OCI-LY3 (cell line): ENCODE measurements around the gene MAP3K2.

Experiments used
- H2AFZ ChIP-seq: fragments of 200-600, 300-600 bp; shearing (Covaris generic); 2 replicates; pipeline ENCODE4 v1.6.0; 2014; ENCODE audit warnings: antibody characterized with exemption, low read depth, low read length
- H3K27ac ChIP-seq: fragments of 200-600, 300-600 bp; sonication (generic); 2 replicates; pipeline ENCODE4 v1.5.1; 2014; ENCODE audit warnings: mild to moderate bottlenecking, low read length, moderate library complexity, mixed read lengths
- H3K27me3 ChIP-seq: fragments of 200-600, 300-600 bp; sonication (generic); 2 replicates; pipeline ENCODE4 v1.6.1; 2014; ENCODE audit warnings: low read depth, low read length, mixed read lengths
- H3K36me3 ChIP-seq: fragments of 200-600, 300-600 bp; sonication (generic); replicated peaks from 2 replicates; pipeline ENCODE3; 2014; ENCODE audit warnings: low read depth, low read length, mixed read lengths
- H3K4me1 ChIP-seq: fragments of 300-600, 200-600 bp; sonication (generic); 2 replicates; pipeline ENCODE4 v1.6.1; 2014; ENCODE audit warnings: low read length, mixed read lengths
- H3K4me2 ChIP-seq: fragments of 200-600, 300-600 bp; sonication (generic); 2 replicates; pipeline ENCODE4 v1.6.1; 2014; ENCODE audit warnings: low read length, mixed read lengths
- H3K4me3 ChIP-seq: fragments of 300-600, 200-600 bp; sonication (generic); 2 replicates; pipeline ENCODE4 v1.5.1; 2014; ENCODE audit warnings: antibody characterized with exemption, mild to moderate bottlenecking, low read length, moderate library complexity
- H3K79me2 ChIP-seq: fragments of 300-600, 200-600 bp; shearing (Covaris generic); 2 replicates; pipeline ENCODE4 v1.6.1; 2014; ENCODE audit warnings: mild to moderate bottlenecking, low read length, mixed read lengths
- H3K9ac ChIP-seq: fragments of 300-600, 200-600 bp; shearing (Covaris generic); 2 replicates; pipeline ENCODE4 v1.6.0; 2014; ENCODE audit warnings: mild to moderate bottlenecking, low read length, moderate library complexity
- H3K9me3 ChIP-seq: fragments of 200-600, 300-600 bp; shearing (Covaris generic); 2 replicates; pipeline ENCODE4 v1.6.1; 2014; ENCODE audit warnings: low read length, mixed read lengths; ENCODE audit not compliant: insufficient read depth
- H4K20me1 ChIP-seq: fragments of 200-600, 300-600 bp; sonication (generic); 2 replicates; pipeline ENCODE4 v1.6.1; 2016; ENCODE audit warnings: low read length, mixed read lengths; ENCODE audit not compliant: insufficient read depth
- EZH2phosphoT487 ChIP-seq: fragments of 200-600 bp; shearing (Covaris generic); IDR thresholded peaks from 2 replicates; pipeline ENCODE4 v1.6.1; 2018; ENCODE audit warnings: antibody characterized with exemption, mixed run types, low read depth
- TF ChIP-seq, protein P1 (sequence below): fragments of 200-600, 300-600 bp; sonication (generic); IDR thresholded peaks from 2 replicates; pipeline ENCODE4 v1.5.1; 2014; ENCODE audit warnings: antibody characterized with exemption, low read length, low read depth

Gene MAP3K2

DNA sequence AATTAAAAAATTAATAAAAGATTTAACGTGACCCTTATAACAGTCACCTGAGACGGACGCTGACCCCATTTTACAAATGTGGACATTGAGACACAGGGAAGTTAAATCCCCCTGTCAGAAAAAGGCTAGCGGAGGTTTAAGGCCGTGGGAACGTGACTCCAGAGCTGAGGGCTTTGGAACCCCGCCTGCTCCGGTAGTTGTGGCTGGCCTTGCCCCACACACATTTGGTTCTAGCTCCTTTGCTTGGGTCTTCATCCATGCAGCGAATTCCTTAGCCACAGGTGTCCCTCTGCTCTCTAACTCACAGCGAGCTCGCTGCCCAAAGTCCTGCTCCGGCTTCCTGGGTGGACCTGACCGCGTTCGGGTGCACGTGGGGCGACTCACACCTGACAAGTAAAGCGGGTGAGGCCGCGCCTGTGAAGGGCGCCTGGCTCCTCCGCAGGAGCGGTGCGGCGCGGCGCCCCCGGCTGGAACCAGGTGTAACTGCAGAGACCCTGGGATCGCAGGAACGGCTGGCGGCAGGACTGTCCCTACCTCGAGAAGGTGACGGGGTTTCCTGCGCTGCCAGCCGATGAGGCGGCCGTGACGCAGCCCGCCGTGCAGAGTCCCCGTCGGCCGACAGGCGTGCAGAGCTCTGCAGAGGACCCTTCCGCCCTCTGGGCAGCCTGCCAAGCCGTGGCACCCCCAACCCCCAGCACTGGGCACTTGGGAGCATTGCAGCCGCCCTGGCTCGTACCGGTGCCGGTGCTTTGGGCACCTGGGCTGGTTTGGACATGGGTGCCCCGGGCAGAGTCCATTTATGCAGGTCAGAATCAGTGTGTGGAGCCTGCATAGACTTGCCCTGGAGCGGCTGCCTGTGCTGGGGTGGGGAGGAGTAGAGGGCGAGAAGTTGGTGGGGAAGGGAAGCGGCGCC lies 28.1 kb upstream of the MAP3K2 start:
- Histone ChIP-seq H3K27ac (no peak overlapping the region), H3K4me3 (peak overlapping the region; percentile 78), H2AFZ (peak overlapping the region; percentile 59), H3K4me1 (peaks cover 26% of the 10 kb centered on the region), H3K9ac (peak overlapping the region; percentile 30), H4K20me1 (no peaks in the 10 kb centered on the region), H3K36me3 (no peaks in the 10 kb centered on the region), H3K4me2 (peak overlapping the region; percentile 90), H3K79me2 (no peaks in the 10 kb centered on the region), H3K9me3 (no peaks in the 10 kb centered on the region), H3K27me3 (peaks cover 33% of the 10 kb centered on the region)
- TF ChIP-seq EZH2phosphoT487, result no peak
- TF ChIP-seq, protein P1, sequence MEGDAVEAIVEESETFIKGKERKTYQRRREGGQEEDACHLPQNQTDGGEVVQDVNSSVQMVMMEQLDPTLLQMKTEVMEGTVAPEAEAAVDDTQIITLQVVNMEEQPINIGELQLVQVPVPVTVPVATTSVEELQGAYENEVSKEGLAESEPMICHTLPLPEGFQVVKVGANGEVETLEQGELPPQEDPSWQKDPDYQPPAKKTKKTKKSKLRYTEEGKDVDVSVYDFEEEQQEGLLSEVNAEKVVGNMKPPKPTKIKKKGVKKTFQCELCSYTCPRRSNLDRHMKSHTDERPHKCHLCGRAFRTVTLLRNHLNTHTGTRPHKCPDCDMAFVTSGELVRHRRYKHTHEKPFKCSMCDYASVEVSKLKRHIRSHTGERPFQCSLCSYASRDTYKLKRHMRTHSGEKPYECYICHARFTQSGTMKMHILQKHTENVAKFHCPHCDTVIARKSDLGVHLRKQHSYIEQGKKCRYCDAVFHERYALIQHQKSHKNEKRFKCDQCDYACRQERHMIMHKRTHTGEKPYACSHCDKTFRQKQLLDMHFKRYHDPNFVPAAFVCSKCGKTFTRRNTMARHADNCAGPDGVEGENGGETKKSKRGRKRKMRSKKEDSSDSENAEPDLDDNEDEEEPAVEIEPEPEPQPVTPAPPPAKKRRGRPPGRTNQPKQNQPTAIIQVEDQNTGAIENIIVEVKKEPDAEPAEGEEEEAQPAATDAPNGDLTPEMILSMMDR, result peak; percentile 69

DNA sequence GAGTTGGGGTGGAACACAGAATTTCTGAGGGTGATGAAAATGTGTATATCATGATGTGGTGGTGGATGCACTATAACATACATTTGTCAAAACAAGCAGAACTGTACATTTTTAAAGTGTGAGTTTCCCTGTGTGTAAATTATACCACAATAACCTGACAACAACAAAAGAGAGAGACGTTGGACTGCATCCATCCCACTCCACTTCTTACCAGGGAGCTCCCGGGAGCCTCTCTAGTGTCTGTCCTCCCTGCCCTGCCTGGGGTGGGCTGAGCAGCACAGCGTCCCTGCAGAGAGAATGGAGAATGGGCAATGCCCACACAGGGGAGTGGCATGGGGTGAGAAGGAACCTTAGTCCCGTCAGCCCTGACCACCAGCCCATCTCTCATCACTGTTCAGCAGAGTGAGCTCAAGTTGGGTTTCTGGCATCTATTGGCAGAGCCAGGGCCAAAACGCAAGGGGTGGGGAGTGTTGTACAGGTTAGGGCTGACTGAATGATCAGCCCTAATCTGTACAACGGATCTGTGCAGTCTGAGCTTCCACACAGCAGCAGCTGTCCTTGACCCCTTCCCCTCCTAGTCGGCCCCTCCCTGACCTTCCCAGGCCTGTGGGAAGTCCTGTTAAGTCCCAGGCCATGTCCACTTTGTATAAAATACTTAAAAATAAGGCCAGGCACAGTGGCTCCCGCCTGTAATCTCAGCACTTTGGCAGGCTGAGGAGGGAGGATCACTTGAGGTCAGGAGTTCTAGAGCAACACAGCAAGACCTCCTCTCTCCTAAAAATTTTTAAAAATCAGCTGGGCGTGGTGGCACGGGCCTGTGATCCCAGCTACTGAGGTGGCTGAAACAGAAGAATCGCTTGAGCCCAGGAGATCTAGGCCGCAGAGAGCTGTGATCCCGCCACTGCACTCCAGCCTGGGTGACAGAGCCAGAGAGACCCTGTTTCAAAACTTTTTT lies 27.1 kb upstream of the MAP3K2 start:
- H3K4me3 ChIP-seq, result no peak overlapping the region
- no peak overlapping the region for H3K4me2 ChIP-seq
- peaks cover 33% of the 10 kb centered on the region for H3K27me3 ChIP-seq
- no peaks in the 10 kb centered on the region for H3K9me3 ChIP-seq
- no peak overlapping the region for H3K27ac ChIP-seq
- TF ChIP-seq, protein P1, result no peak
- no peak for TF ChIP-seq EZH2phosphoT487
- no peaks in the 10 kb centered on the region for H3K36me3 ChIP-seq
- no peak overlapping the region for H2AFZ ChIP-seq
- no peaks in the 10 kb centered on the region for H3K79me2 ChIP-seq
- H3K4me1 ChIP-seq, result peaks cover 34% of the 10 kb centered on the region
- H4K20me1 ChIP-seq, result no peaks in the 10 kb centered on the region
- H3K9ac ChIP-seq, result no peak overlapping the region

DNA sequence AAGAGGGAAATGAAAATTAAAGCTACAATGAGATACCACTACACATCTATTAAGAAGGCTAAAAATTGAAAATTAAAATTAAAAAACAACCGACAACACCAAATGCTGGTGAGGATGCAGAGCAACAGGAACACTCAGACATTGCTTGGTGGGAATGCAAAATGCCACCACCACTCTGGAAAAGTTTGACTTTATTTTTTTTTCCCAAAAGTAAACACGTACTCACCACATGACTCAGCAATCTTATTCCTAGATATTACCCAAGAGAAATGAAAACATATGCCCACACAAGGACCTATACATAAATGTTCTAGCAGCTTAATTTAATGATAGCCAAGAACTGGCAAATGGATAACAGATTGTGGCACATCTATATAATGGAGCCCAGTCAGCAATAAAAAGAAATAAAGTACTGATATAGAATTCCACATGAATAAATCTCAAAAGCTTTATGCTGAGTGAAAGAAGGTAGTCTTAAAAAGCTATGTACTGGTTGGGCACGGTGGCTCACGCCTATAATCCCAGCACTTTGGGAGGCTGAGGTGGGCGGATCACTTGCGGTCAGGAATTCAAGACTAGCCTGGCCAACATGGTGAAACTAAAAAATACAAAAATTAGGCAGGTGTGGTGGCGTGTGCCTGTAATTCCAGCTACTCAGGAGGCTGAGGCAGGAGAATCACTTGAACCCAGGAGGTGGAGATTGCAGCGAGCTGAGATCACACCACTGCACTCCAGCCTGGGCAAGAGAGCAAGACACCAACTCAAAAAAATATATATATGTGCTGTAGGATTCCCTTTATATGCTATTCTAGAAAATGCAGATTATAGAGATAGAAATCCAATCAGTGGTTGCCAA lies 26.2 kb upstream of the MAP3K2 start:
- Histone ChIP-seq H3K9ac (no peak overlapping the region), H3K36me3 (no peaks in the 10 kb centered on the region), H2AFZ (no peak overlapping the region), H4K20me1 (no peaks in the 10 kb centered on the region), H3K4me1 (peaks cover 34% of the 10 kb centered on the region), H3K9me3 (no peaks in the 10 kb centered on the region), H3K79me2 (no peaks in the 10 kb centered on the region), H3K27me3 (peaks cover 33% of the 10 kb centered on the region), H3K4me2 (no peak overlapping the region), H3K4me3 (no peak overlapping the region), H3K27ac (no peak overlapping the region)
- TF ChIP-seq, protein P1, result no peak
- no peak for TF ChIP-seq EZH2phosphoT487
